Lung (tissue), 12 donors: ENCODE measurements around the gene ACP7. TPM values are rescaled to one million over a fixed set of nuclear protein-coding genes. Genes with fewer than 3 reads are reported as not detected.

Source experiments
- ATAC-seq: fragments of 200-7000 bp; cut with Tn5 transposase; one replicate; pipeline ENCODE4 v1.9.1; 2020; ENCODE audit warnings: moderate number of reproducible peaks; ENCODE audit not compliant: insufficient read depth, low FRiP score
- DNase-seq, 3 donors: peaks; one replicate each; pipeline ENCODE4 v3.0.0-alpha.2; 2013 to 2017
- H3K27ac ChIP-seq, 2 donors: one replicate each; pipeline ENCODE4 v1.5.1; 2013; ENCODE audit warnings: mild to moderate bottlenecking in 2 of 2, moderate library complexity in 2 of 2, control low read depth in 1 of 2, inconsistent platforms in 1 of 2, low read depth in 1 of 2, low read length in 1 of 2
- H3K27me3 ChIP-seq, 3 donors: one replicate each; pipeline ENCODE4 v1.5.1; 2013; ENCODE audit warnings: low read length in 2 of 3; ENCODE audit not compliant: control insufficient read depth in 3 of 3, insufficient read depth in 3 of 3
- H3K36me3 ChIP-seq, 4 donors: one replicate each; pipeline ENCODE4 v1.5.1; 2013; ENCODE audit warnings: low read length in 4 of 4, mild to moderate bottlenecking in 1 of 4, moderate library complexity in 1 of 4; ENCODE audit not compliant: control insufficient read depth in 4 of 4, insufficient read depth in 4 of 4
- H3K4me1 ChIP-seq, 5 donors: one replicate each; pipeline ENCODE4 v1.5.1; 2013; ENCODE audit warnings: low read length in 5 of 5, mild to moderate bottlenecking in 2 of 5, moderate library complexity in 1 of 5; ENCODE audit not compliant: control insufficient read depth in 5 of 5, insufficient read depth in 5 of 5
- H3K4me3 ChIP-seq: one replicate; pipeline ENCODE4 v1.5.1; 2013; ENCODE audit warnings: mild to moderate bottlenecking, control low read depth, moderate library complexity
- H3K9ac ChIP-seq, 2 donors: one replicate each; pipeline ENCODE4 v1.5.1; 2013; ENCODE audit warnings: low read length in 2 of 2, control low read depth in 1 of 2; ENCODE audit not compliant: insufficient read depth in 1 of 2
- H3K9me3 ChIP-seq, 4 donors: one replicate each; pipeline ENCODE4 v1.5.1; 2013; ENCODE audit warnings: low read length in 3 of 4, mild to moderate bottlenecking in 1 of 4, moderate library complexity in 1 of 4; ENCODE audit not compliant: control insufficient read depth in 4 of 4, insufficient read depth in 3 of 4
- WGBS, 2 donors: extraction: QIAGEN DNeasy Blood & Tissue Kit; methylation state at CpG; one replicate each; pipeline ENCODE4 v1.1.7; 2013; 5-methylcytosine and 5-hydroxymethylcytosine counted together
- polyA plus RNA-seq, 2 donors: library from polyadenylated mRNA; stranded (reverse); fragments of 200-250 nt; gene quantifications; one replicate each; pipeline ENCODE4 v1.2.1, GENCODE V29; 2013
- total RNA-seq, 2 donors: library from RNA; depleted of rRNA in 1 of 2; stranded (reverse); fragments of >200 nt in 1 of 2; gene quantifications; one replicate each; pipeline ENCODE4 v1.2.1, GENCODE V29; 2014 to 2021
- TF ChIP-seq, protein P1 (sequence below): IDR thresholded peaks from 2 replicates; pipeline ENCODE4 v1.5.1; 2012; ENCODE audit warnings: mild to moderate bottlenecking; ENCODE audit errors: control extremely low read depth, extremely low read depth
- donor health status: control.
- donor health status: control.
- donor health status: Bipolar disorder and iron deficiency.
- donor health status: healthy.
- donor health status: DM: yes; HTN: yes; CAD: no.

The ACP7 gene
- total and polyA plus RNA-seq, 4 donors = 0.03 TPM; not detected in 3

DNA sequence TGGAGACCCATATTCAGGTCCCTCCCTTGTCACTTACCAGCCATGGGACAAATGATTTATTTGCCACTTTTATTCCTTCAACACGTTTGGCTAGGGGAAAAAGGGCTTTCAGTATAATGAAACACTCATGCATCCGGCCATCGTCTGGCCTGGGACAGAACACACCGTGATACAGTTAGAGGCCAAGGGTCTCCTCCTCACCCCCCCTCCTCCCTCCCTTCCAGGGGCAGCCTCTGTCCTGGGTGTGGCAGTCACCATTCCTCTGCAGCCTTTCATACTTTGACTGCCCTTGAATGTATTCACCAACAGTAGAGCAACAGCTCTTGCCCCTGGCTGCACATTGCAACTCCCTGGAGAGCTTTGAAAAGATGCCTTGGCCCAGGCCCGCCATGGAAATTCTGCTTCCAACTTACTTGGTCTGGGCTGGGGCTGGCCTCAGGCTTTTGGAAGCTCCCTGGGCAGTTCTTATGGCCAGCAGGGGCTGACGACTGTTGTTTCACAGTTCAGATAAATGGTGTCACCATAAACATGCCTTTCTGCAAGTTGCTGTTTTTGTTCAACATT, 44.4 kb downstream of the ACP7 start:
- no peaks in the 10 kb centered on the region for H3K9me3 ChIP-seq
- no peak overlapping the region for H3K9ac ChIP-seq
- peaks cover 0 to 48% (median 39%) of the 10 kb centered on the region in 5 donors for H3K4me1 ChIP-seq
- DNase-seq (no peak), ATAC-seq (no peak)
- H3K27ac ChIP-seq = peak overlapping the region in 1 of 2 donors; percentile 29
- peaks cover 0 to 3% (median 1%) of the 10 kb centered on the region in 4 donors for H3K36me3 ChIP-seq
- TF ChIP-seq, protein P1, sequence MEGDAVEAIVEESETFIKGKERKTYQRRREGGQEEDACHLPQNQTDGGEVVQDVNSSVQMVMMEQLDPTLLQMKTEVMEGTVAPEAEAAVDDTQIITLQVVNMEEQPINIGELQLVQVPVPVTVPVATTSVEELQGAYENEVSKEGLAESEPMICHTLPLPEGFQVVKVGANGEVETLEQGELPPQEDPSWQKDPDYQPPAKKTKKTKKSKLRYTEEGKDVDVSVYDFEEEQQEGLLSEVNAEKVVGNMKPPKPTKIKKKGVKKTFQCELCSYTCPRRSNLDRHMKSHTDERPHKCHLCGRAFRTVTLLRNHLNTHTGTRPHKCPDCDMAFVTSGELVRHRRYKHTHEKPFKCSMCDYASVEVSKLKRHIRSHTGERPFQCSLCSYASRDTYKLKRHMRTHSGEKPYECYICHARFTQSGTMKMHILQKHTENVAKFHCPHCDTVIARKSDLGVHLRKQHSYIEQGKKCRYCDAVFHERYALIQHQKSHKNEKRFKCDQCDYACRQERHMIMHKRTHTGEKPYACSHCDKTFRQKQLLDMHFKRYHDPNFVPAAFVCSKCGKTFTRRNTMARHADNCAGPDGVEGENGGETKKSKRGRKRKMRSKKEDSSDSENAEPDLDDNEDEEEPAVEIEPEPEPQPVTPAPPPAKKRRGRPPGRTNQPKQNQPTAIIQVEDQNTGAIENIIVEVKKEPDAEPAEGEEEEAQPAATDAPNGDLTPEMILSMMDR = no peak
- H3K27me3 ChIP-seq = no peaks in the 10 kb centered on the region
- WGBS, 2 donors = 44 to 75% methylated on average over 6 of the region's 6 CpGs
- no peak overlapping the region for H3K4me3 ChIP-seq

- TF ChIP-seq, protein P1 = no peak
- Histone ChIP-seq H3K27ac (peak overlapping the region in 1 of 2 donors; percentile 4), H3K36me3 (peaks cover 0 to 3% (median 1%) of the 10 kb centered on the region in 4 donors), H3K9ac (no peak overlapping the region), H3K9me3 (no peaks in the 10 kb centered on the region), H3K4me1 (peaks cover 0 to 53% (median 40%) of the 10 kb centered on the region in 5 donors), H3K4me3 (no peak overlapping the region), H3K27me3 (no peaks in the 10 kb centered on the region)
- 87 to 93% methylated on average over 11 of the region's 11 CpGs for WGBS, 2 donors
- no peak for ATAC-seq
- no peak for DNase-seq
Observed at GRCh38 chr19:39129116-39129515, 44.9 kb downstream of the ACP7 start.

DNA sequence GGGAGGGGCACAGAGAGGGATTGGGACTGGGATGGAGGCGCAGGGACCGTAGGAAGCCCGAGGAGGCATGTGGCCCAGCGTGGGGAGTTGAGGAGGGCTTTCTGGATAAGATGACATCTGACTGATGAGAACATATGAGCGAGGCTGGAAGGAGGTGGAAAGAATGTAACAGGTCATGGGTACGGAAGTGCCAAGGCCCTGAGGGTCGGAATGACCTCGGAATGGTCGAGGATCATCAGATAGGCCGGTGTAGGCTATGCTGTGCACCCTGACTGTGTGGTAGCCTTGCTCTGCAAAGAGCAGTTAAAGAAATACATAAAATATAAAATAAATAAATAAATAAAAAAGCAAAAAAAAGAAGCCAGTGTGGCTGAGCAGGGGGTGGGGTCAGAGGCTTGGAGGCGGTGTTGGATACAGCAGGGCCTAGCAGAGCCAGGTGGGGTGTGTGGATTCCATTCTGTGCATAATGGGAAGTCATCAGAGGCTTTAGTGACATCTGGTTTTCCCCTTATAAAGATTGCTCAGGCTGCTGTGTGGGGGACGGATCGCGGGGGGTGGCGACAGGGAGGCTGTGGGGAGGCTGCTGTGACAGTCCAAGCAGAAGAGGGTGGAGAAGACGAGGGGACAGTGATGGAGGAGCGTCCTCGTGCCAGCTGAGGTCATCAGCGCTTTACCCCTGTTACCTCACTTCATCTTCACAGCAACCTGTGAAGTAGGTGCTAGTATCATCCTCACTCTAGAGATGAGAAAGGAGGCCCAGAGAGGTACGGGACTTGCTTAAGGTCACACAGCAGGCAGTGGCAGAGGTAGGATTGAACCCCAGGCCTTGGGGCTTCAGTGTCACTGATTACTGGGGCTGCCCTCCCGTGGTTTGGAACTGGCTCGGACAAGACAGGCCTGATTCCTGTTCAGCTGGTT, 46.4 kb downstream of the ACP7 start:
- H3K9ac ChIP-seq = no peak overlapping the region
- H3K27me3 ChIP-seq = no peaks in the 10 kb centered on the region

More for the DNA sequence above, 46.4 kb downstream of the ACP7 start:
- TF ChIP-seq, protein P1 = no peak
- peaks cover 0 to 5% (median 1%) of the 10 kb centered on the region in 4 donors for H3K36me3 ChIP-seq
- H3K4me3 ChIP-seq = no peak overlapping the region
- DNase-seq (no peak), ATAC-seq (no peak)
- H3K4me1 ChIP-seq = peaks cover 0 to 53% (median 40%) of the 10 kb centered on the region in 5 donors
- 72 to 79% methylated on average over 22 of the region's 22 CpGs for WGBS, 2 donors
- H3K27ac ChIP-seq = peak overlapping the region in 1 of 2 donors; percentile 86
- no peaks in the 10 kb centered on the region for H3K9me3 ChIP-seq
